GM21529 (cell line): ENCODE data around the gene INTS1.

Experiments
- ATAC-seq: cut with Tn5 transposase; IDR thresholded peaks from one replicate; pipeline ENCODE4 v1.9.1; 2021; ENCODE audit not compliant: unreplicated experiment

Gene INTS1

GRCh38 chr7:1508277-1508758, 4.1 kb upstream of the INTS1 start:
- no peak for ATAC-seq

DNA sequence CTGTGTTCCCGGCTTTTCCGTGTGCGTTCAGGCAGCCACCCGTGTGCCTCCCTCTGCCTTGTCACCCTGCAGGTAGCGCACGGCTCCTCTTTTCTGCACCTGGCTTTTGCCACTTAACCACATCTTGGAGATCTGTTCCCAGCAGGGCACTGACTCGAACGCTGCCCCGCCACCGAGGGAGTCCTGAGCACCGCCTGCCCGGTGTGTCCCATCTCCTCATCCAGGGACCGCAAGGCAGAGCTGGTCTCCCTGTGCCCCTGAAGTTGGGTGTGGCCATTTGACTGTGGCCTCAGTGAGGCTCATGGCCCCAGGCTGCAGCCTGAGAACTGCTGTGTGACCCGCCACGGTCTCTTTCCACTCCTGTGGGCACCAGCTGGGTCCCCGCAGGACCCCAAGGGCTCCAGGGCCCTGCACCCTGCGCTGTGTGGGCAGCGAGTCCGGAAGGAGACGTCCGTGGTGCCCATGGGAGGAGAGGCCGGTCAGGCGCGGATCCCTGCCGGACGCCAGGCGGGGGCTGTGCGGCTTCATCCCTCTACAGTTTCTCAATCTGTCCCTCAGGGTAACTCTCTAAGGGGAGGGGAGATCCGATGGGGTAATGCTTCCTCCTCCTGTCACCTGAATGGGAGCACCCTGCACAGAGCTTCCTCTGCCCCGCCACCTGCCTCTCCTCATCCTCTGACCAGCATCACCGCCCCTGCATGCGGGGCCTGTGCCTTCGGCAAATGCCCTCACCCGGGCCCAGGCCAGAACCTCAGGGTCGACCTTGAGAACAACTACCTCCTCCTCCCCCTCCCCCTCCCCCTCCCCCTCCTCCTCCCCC, 1.8 kb upstream of the INTS1 start:
- ATAC-seq, result no peak

- no peak for ATAC-seq
Observed at GRCh38 chr7:1503390-1503789, 799 bp downstream of the INTS1 start.

DNA sequence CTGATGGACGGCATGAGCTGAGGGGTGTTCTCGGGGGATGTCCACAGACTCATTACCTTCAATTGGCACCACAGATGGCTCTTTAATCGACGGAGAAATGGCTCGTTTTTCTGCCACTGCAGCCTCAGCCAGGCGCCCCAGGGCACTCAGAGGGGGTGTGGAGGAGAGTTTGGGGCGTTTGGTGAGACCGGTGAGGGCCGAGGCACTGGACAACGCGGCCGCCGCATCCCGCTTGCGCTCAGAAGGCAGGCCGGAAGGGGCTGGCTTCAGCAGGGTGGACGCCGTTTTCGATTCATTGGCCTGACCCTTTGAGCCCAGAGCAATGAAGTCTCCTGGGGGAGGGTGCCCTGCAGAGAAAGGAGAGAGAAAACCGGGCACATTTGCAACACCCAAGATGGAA, 1.3 kb downstream of the INTS1 start:
- no peak for ATAC-seq

- ATAC-seq, result no peak
Observed at GRCh38 chr7:1501487-1502270, 2.5 kb downstream of the INTS1 start.

GRCh38 chr7:1500064-1500807, 4.0 kb downstream of the INTS1 start:
- ATAC-seq, result no peak

DNA sequence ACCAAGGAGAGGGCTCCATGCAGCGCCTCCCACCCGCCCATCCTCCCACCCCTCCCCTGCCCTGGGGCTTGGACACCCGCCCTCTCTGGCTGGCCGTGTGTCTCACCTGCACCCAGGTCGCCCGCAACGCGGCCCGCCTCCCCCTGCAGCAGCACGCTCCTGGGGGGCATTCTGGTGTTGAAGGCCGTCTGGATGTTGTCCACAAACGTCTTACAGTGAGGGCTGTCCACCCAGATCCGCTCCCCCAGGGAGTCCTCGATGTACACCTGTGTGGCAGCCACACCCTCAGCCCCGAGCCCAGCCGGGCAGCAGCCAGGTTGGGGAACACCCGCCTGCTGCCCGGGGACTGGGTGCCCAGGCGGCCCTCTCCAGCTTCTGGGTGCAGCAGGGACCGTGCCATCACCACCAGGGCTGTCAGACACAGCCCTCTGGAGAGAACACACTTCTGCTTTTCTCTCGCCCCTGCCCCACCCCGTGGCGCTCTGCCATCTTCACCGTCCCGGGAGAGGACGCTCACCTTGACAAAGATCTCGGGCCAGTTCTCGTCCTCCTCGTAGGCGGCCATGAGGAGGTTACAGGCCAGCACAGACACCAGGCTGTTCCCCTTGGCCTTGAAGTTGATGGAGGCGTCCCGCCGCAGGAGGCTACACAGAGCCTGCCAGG, 4.7 kb downstream of the INTS1 start:
- ATAC-seq, result no peak

- no peak for ATAC-seq
Observed at GRCh38 chr7:1498370-1499305, 5.6 kb downstream of the INTS1 start.

DNA sequence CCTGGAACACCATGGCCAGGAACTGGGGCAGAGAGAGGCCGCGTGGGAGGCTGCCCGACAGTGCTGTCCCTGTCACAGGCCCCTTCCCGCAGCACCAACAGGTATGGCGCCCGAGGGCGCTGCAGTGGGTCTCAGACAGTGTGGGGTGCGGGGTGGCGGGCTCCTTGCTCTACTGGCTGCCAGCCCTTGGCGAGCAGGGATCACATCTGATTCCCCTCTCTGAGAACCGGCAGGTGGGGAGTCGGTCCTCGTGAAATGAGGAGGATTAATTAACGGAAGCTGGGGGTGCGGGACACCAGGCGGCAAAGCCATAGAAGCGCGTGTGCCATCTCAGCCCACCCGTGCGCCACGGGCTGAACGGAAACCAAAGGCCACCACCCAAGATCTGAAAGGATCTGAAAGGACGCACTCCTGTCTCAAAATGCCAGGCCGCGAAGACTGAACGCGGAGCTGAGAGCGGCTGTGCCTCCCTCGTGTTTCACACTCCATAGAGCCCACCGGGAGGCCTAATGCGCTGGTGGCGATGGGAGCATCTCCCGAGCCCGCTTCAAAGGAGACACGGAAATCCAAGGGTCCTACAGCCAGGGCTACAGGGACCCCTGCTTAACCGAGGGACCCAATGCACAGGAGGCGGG, 6.8 kb downstream of the INTS1 start:
- no peak for ATAC-seq

- ATAC-seq, result no peak
Observed at GRCh38 chr7:1496531-1497292, 7.5 kb downstream of the INTS1 start.

DNA sequence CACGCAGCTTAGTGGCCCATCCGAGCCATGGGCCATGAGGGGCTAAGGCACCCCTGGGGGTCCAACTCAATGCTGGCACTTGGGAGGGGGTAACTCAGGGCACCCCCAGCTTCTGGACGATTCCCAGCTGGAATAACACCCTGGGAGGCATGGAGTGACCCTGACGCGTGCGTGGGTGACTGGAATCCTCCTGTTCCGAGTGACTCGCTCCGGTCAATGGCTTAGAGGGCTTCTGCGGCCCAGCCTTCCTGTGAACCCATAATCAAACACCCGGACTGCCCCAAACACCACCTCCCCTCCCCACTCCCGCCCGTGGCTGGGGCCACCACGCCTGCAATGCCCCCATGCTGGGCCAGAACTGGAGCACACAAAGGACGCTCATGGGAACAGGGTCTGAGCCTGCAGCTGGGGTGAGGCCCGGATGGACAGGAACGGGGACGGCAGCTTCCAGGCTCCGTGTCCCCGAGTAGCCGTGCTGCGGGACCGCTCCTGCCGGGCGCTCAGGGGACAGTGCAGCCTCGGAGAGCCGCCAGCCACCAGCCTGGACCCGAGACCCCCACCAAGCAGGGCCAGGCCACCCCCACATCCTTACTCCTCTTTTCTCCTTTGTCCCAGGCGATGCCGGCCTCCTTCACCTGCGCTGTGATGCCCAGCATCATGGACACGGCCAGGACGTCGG, 8.5 kb downstream of the INTS1 start:
- ATAC-seq, result no peak

- ATAC-seq, result no peak
Observed at GRCh38 chr7:1494866-1495563, 9.2 kb downstream of the INTS1 start.

- no peak for ATAC-seq
Observed at GRCh38 chr7:1494447-1494846, 9.7 kb downstream of the INTS1 start.

DNA sequence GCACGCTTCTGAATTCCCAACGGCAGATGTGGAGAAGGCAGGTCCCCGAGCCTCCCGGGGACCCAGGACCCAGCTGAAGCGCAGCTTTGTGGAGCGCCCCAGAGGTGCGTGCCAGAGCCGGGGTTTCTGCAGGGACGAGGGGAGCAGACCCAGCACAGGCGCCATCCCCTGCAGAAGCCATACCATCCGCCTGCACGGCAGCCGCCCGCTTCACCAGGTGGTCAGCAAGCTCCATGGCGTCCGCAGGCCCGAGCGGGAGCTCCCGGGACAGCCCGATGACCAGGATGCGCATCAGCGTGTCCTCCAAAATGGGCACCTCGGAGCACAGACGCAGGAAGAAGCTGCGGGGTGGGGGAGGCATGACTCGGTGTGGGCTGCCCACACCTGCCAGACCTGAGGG, 10.6 kb downstream of the INTS1 start:
- no peak for ATAC-seq

DNA sequence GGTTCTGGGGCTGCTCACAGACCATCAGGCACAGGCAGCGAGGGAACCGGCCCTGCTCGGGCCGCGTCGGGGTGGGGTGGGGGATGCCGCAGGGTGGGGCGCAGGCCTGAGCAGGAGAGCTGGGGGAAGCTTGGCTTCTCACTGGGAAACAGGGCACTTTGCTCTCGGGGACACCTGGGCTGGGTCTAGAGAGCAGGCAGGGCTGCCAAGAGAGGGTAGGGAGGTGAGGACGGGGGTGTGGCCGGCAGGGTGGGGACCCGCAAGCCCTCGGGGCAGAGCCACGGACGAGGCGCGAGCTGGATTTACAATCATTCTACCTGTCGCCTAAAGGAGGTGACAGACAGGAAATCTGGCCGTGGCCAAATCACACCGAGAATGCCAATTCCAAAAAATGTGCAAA, 11.1 kb downstream of the INTS1 start:
- ATAC-seq, result no peak

DNA sequence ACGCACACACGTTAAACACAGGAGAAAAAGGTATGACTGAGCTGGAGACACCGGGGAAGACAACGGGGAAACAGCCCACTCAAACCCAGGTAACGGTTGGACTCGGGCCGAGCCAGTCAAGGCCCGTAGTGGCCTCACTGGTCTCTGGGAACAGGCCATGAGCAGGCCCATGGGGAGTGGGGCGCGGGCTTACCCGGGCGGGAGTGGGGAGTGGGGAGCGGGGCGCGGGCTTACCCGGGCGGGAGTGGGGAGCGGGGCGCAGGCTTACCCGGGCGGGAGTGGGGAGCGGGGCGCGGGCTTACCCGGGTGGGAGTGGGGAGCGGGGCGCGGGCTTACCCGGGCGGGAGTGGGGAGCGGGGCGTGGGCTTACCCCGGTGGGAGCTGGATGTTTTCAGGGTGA, 11.5 kb downstream of the INTS1 start:
- no peak for ATAC-seq

GRCh38 chr7:1492221-1492620, 12.0 kb downstream of the INTS1 start:
- no peak for ATAC-seq

DNA sequence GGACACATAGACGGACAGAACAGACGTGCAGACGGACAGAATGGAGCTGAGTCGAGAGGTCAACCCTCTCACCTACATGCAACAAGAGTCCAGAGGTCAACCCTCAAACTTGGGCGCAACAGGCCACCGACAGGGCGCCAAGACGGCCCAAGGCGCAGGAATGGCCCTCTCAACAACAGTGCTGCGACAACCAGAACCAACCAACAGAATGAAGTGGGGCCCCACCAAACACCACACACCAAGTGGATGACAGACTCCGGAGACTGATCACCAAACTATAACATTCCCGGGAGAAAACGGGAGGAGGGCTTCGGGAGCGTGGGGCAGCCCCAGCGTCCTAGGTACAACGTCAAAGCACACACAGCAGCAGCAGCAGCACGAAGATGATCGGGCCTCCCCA, 13.4 kb downstream of the INTS1 start:
- ATAC-seq, result no peak
